Limb (tissue), 2 donors: ENCODE data around the gene CD300E.
"Not testable (repeated sequence)": the region's sequence is repeated elsewhere in the genome, so short reads cannot be mapped to it uniquely, and the experiment has no call there.

Source experiments
- DNase-seq, 2 donors: peaks; one replicate each; pipeline ENCODE4 v3.0.0-alpha.2; 2016; ENCODE audit errors: extremely low spot score in 2 of 2

The CD300E gene

GRCh38 chr17:74623693-74624093 is at the start of gene CD300E:
CD300E (minus strand) TSS chr17:74623738; CDS start chr17:74623621, 117 bp downstream.
- DNase-seq: no peak

GRCh38 chr17:74671031-74671771 is 47.7 kb upstream of the CD300E start:
- peak; percentile 75 to 91 for DNase-seq

GRCh38 chr17:74670329-74670728 is 46.8 kb upstream of the CD300E start:
- no peak for DNase-seq

GRCh38 chr17:74663561-74663960 is 40.0 kb upstream of the CD300E start:
- DNase-seq: no peak

GRCh38 chr17:74659889-74660288 is 36.4 kb upstream of the CD300E start:
- DNase-seq: no peak

GRCh38 chr17:74658620-74659019 is 35.1 kb upstream of the CD300E start:
- DNase-seq: no peak

GRCh38 chr17:74654742-74655141 is 31.2 kb upstream of the CD300E start:
- DNase-seq: no peak

- no peak for DNase-seq
Observed at GRCh38 chr17:74652020-74652419, 28.5 kb upstream of the CD300E start.

- no peak for DNase-seq
Observed at GRCh38 chr17:74649909-74650308, 26.4 kb upstream of the CD300E start.

GRCh38 chr17:74647871-74648672 is 24.5 kb upstream of the CD300E start:
- no peak for DNase-seq

GRCh38 chr17:74646231-74646630 is 22.7 kb upstream of the CD300E start:
- DNase-seq: no peak

GRCh38 chr17:74645010-74645409 is 21.5 kb upstream of the CD300E start:
- no peak for DNase-seq

GRCh38 chr17:74644419-74644818 is 20.9 kb upstream of the CD300E start:
- no peak for DNase-seq

- DNase-seq: no peak
Observed at GRCh38 chr17:74643826-74644225, 20.3 kb upstream of the CD300E start.

- DNase-seq: no peak
Observed at GRCh38 chr17:74642995-74643394, 19.5 kb upstream of the CD300E start.

GRCh38 chr17:74642556-74642955 is 19.0 kb upstream of the CD300E start:
- no peak for DNase-seq

- no peak for DNase-seq
Observed at GRCh38 chr17:74641958-74642298, 18.4 kb upstream of the CD300E start.

- no peak for DNase-seq
Observed at GRCh38 chr17:74641224-74641957, 17.9 kb upstream of the CD300E start.

- no peak for DNase-seq
Observed at GRCh38 chr17:74639704-74640151, 16.2 kb upstream of the CD300E start.

GRCh38 chr17:74637926-74638325 is 14.4 kb upstream of the CD300E start:
- DNase-seq: no peak

- DNase-seq: no peak
Observed at GRCh38 chr17:74637265-74637664, 13.7 kb upstream of the CD300E start.

- not testable (repeated sequence) for DNase-seq
Observed at GRCh38 chr17:74636541-74637085, 13.1 kb upstream of the CD300E start.
